ENCODE measurements around the gene SLC6A6. TPM values are rescaled to one million over a fixed set of nuclear protein-coding genes. Genes with fewer than 3 reads are reported as not detected.
A peak's percentile ranks its signal among the peaks of the same experiment; 100 is the strongest.
"Not testable (repeated sequence)": the region's sequence is repeated elsewhere in the genome, so short reads cannot be mapped to it uniquely, and the experiment has no call there.

The SLC6A6 gene
- total RNA-seq, 3 donors from 2014 or later, result 4.4 to 11.2 (median 10.5) TPM

GRCh38 chr3:14513566-14514322, 111.3 kb downstream of the SLC6A6 start:
- Histone ChIP-seq H3K4me3 (no peak overlapping the region), H3K4me1 (ENCODE audit: low read depth) (no peaks in the 10 kb centered on the region), H3K9me3 (no peaks in the 10 kb centered on the region), H3K36me3 (ENCODE audit: low read depth) (no peaks in the 10 kb centered on the region)
- intact Hi-C loops (cut with DNase I, micrococcal nuclease), result no loop called here
- peak in 1 of 3 donors; percentile 36 for DNase-seq
- ATAC-seq, result no peak
- no peak for TF ChIP-seq CTCF (IDR thresholded peaks at IDR 0.05)

GRCh38 chr3:14514323-14514720, 111.9 kb downstream of the SLC6A6 start:
- TF ChIP-seq CTCF (IDR thresholded peaks at IDR 0.05), result no peak
- no peaks in the 10 kb centered on the region for H3K4me1 ChIP-seq (ENCODE audit: low read depth)
- H3K9me3 ChIP-seq, result no peaks in the 10 kb centered on the region
- DNase-seq (peak in 1 of 3 donors; percentile 31), ATAC-seq (no peak)
- no peak overlapping the region for H3K4me3 ChIP-seq
- no peaks in the 10 kb centered on the region for H3K36me3 ChIP-seq (ENCODE audit: low read depth)
- intact Hi-C loops (cut with DNase I, micrococcal nuclease), result no loop called here

GRCh38 chr3:14515526-14515925, 113.1 kb downstream of the SLC6A6 start:
- not testable (repeated sequence) for DNase-seq

GRCh38 chr3:14516738-14517345, 114.4 kb downstream of the SLC6A6 start:
- Histone ChIP-seq H3K4me3 (no peak overlapping the region), H3K4me1 (ENCODE audit: low read depth) (no peaks in the 10 kb centered on the region), H3K36me3 (ENCODE audit: low read depth) (no peaks in the 10 kb centered on the region), H3K9me3 (no peaks in the 10 kb centered on the region)
- intact Hi-C loops (cut with DNase I, micrococcal nuclease), result no loop called here
- DNase-seq (peak in 1 of 3 donors; percentile 4), ATAC-seq (no peak)
- no peak for TF ChIP-seq CTCF (IDR thresholded peaks at IDR 0.05)

More at GRCh38 chr3:14515526-14515925, 113.1 kb downstream of the SLC6A6 start:
- intact Hi-C loops (cut with DNase I, micrococcal nuclease); H3K4me1 ChIP-seq (ENCODE audit: low read depth); H3K36me3 ChIP-seq (ENCODE audit: low read depth); ATAC-seq; H3K4me3 ChIP-seq; H3K9me3 ChIP-seq: not testable (repeated sequence)

GRCh38 chr3:14517601-14518431, 115.4 kb downstream of the SLC6A6 start:
- Histone ChIP-seq H3K4me3 (no peak overlapping the region), H3K4me1 (ENCODE audit: low read depth) (no peaks in the 10 kb centered on the region), H3K36me3 (ENCODE audit: low read depth) (no peaks in the 10 kb centered on the region), H3K9me3 (no peaks in the 10 kb centered on the region)
- ATAC-seq, result no peak
- no peak for DNase-seq
- TF ChIP-seq CTCF (IDR thresholded peaks at IDR 0.05), result no peak
- intact Hi-C loops (cut with DNase I, micrococcal nuclease), result no loop called here

GRCh38 chr3:14518432-14518802, 116.0 kb downstream of the SLC6A6 start:
- H3K36me3 ChIP-seq (ENCODE audit: low read depth), result no peaks in the 10 kb centered on the region
- H3K4me1 ChIP-seq (ENCODE audit: low read depth), result no peaks in the 10 kb centered on the region
- intact Hi-C loops (cut with DNase I, micrococcal nuclease), result no loop called here
- ATAC-seq (no peak), DNase-seq (no peak)
- H3K4me3 ChIP-seq, result no peak overlapping the region
- no peak for TF ChIP-seq CTCF (IDR thresholded peaks at IDR 0.05)
- no peaks in the 10 kb centered on the region for H3K9me3 ChIP-seq
